MM.1S (cell line): ENCODE data around the gene C20orf141.
"Not testable (repeated sequence)": the region's sequence is repeated elsewhere in the genome, so short reads cannot be mapped to it uniquely, and the experiment has no call there.

Source experiments
- DNase-seq: peaks from one replicate; pipeline ENCODE4 v3.0.0-alpha.2; 2015
- H2AFZ ChIP-seq: fragments of 300-600 bp; sonication (generic); 2 replicates; pipeline ENCODE4 v1.6.0; 2016; ENCODE audit warnings: antibody characterized with exemption, low read length
- H3F3A ChIP-seq: fragments of 300-600 bp; sonication (generic); 2 replicates; pipeline ENCODE4 v1.6.1; 2016; ENCODE audit warnings: mild to moderate bottlenecking, antibody characterized with exemption, low read length, moderate library complexity, mixed read lengths; ENCODE audit not compliant: insufficient read depth
- H3K27ac ChIP-seq: fragments of 300-600 bp; sonication (generic); 2 replicates; pipeline ENCODE4 v1.5.1; 2016; ENCODE audit warnings: mild to moderate bottlenecking, low read length
- H3K27me3 ChIP-seq: fragments of 300-600 bp; sonication (generic); replicated peaks from 2 replicates; pipeline ENCODE4 v1.6.0; 2016; ENCODE audit warnings: low read length; ENCODE audit not compliant: insufficient read depth
- H3K36me3 ChIP-seq: fragments of 300-600 bp; sonication (generic); replicated peaks from 2 replicates; pipeline ENCODE4 v1.6.1; 2016; ENCODE audit warnings: mild to moderate bottlenecking, low read length, mixed read lengths; ENCODE audit not compliant: insufficient read depth
- H3K4me1 ChIP-seq: fragments of 300-600 bp; sonication (generic); 2 replicates; pipeline ENCODE4 v1.6.1; 2016; ENCODE audit warnings: low read length, mixed read lengths
- H3K4me2 ChIP-seq: fragments of 300-600 bp; sonication (generic); 2 replicates; pipeline ENCODE4 v1.6.0; 2016; ENCODE audit warnings: low read depth, low read length
- H3K4me3 ChIP-seq: fragments of 300-600 bp; sonication (generic); 2 replicates; pipeline ENCODE4 v1.5.1; 2016; ENCODE audit warnings: low read length, mixed read lengths
- H3K79me2 ChIP-seq: fragments of 300-600 bp; sonication (generic); 2 replicates; pipeline ENCODE4 v1.6.1; 2016; ENCODE audit warnings: mixed run types, low read length, mixed read lengths
- H3K9ac ChIP-seq: fragments of 300-600 bp; sonication (generic); 2 replicates; pipeline ENCODE4 v1.6.1; 2016; ENCODE audit warnings: low read length, mixed read lengths
- H3K9me2 ChIP-seq: fragments of 300-600 bp; sonication (generic); replicated peaks from 2 replicates; pipeline ENCODE4 v1.6.1; 2016; ENCODE audit warnings: mild to moderate bottlenecking, low read length, mixed read lengths; ENCODE audit not compliant: insufficient read depth
- H3K9me3 ChIP-seq: fragments of 300-600 bp; sonication (generic); replicated peaks from 2 replicates; pipeline ENCODE4 v1.6.1; 2016; ENCODE audit warnings: mild to moderate bottlenecking, low read length, mixed read lengths; ENCODE audit not compliant: insufficient read depth
- H4K20me1 ChIP-seq: fragments of 300-600 bp; sonication (generic); 2 replicates; pipeline ENCODE4 v1.6.1; 2016; ENCODE audit warnings: mild to moderate bottlenecking, low read length, moderate library complexity, mixed read lengths; ENCODE audit not compliant: insufficient read depth
- CTCF ChIP-seq: fragments of 300-600 bp; sonication (generic); IDR thresholded peaks from 2 replicates; pipeline ENCODE4 v1.5.1; 2016; ENCODE audit warnings: antibody characterized with exemption, low read length, mixed read lengths
- EZH2 ChIP-seq: fragments of 300-600 bp; sonication (generic); optimal IDR thresholded peaks from 2 replicates; pipeline ENCODE3; 2017; ENCODE audit warnings: low read depth, mild to moderate bottlenecking, antibody characterized with exemption, low read length, mixed read lengths
- EZH2phosphoT487 ChIP-seq: fragments of 300-600 bp; sonication (generic); IDR thresholded peaks from 2 replicates; pipeline ENCODE4 v1.6.1; 2018; ENCODE audit warnings: antibody characterized with exemption, low read length

The C20orf141 gene, protein sequence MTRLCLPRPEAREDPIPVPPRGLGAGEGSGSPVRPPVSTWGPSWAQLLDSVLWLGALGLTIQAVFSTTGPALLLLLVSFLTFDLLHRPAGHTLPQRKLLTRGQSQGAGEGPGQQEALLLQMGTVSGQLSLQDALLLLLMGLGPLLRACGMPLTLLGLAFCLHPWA

DNA sequence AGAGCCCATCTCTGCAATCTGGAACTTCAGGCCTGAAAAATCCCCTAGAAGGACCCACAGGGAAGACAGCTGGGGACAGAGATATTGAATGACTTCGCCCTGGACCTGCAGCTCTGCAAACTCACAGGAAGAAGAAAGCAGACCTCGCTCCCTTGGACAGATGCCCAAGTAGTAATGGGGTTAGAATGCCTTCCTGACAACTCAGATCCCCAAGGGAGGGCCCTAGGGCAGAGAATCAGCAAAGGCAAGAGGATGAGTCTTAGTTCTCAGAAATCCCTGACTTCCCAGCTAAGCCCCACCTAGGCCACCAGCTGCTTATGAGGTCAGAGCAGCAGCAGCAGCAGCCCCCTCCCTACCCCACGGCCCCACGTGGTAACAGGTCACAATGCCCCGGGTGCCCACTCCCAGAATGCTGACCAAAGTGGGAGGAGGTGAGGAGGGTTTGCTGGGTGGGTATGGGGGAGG lies at the start of gene C20orf141:
TSS of gene C20orf141 (plus strand) at position 401 of the 465 bp plus-strand sequence. CDS start 198 bp downstream, outside the sequence.
- TF ChIP-seq CTCF (no peak), EZH2phosphoT487 (no peak), EZH2 (no peak)
- no peak for DNase-seq
- Histone ChIP-seq H3K27ac (no peak within 1 kb of the TSS), H4K20me1 (no peaks in the 10 kb centered on the region), H3K27me3 (no peaks in the 10 kb centered on the region), H3K4me3 (no peak within 1 kb of the TSS), H3K4me2 (no peak within 1 kb of the TSS), H3K9me2 (no peaks in the 10 kb centered on the region), H3K9ac (no peak within 1 kb of the TSS), H3K79me2 (no peaks in the 10 kb centered on the region), H3K36me3 (no peaks in the 10 kb centered on the region), H3K4me1 (no peaks in the 10 kb centered on the region), H2AFZ (no peak within 1 kb of the TSS), H3F3A (no peaks in the 10 kb centered on the region), H3K9me3 (no peaks in the 10 kb centered on the region)

DNA sequence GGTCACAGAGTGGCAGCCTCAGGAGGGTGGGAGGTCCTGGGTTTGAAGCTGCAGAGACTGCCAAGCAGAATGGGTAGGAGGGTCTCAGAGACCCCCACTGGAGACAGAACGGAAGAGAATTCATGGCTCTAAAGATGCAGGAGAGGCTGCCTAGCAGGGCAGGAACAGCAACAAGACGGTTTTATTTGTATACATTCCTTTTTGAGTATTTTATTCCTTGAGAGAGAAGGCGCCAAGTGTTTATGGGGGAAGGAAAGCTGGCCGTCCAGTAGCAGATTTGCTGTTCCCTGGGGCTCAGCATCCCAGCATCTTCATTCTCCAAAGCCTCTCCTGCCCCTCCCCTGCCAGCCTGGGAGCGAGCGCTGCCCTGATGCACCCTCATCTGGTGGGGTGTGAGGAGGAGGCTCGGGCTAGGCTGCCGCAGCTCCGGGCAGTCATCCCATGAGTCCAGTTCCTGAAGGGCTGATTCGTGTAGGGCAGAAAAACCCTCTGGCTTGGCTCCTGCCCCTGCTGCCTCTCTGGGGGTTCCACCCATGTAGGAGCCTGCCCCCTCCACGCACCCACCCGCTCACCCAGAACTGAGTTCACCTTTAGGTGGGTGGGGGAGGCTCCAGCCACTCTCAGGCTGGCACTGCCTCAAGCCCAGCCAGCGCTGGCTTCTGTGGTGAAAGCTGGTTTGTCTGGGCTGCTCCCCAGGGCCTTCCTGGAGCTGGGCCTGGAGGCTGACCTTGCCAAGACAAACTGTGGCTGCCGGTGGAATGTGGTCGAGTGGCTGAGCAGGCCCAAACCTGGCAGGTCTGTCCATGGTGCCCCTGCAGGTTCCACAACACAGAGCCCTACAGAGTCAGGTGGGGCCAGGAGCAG lies 46.8 kb upstream of the C20orf141 start:
- no peak overlapping the region for H3K4me3 ChIP-seq
- H3K27me3 ChIP-seq, result no peaks in the 10 kb centered on the region
- H3K4me2 ChIP-seq, result no peak overlapping the region
- no peaks in the 10 kb centered on the region for H4K20me1 ChIP-seq
- H3K9me3 ChIP-seq, result no peaks in the 10 kb centered on the region
- H3F3A ChIP-seq, result no peaks in the 10 kb centered on the region
- TF ChIP-seq EZH2, result no peak
- no peak for TF ChIP-seq EZH2phosphoT487
- no peak for TF ChIP-seq CTCF
- no peaks in the 10 kb centered on the region for H3K79me2 ChIP-seq
- H3K4me1 ChIP-seq, result no peaks in the 10 kb centered on the region
- H3K9me2 ChIP-seq, result no peaks in the 10 kb centered on the region
- no peak overlapping the region for H2AFZ ChIP-seq
- H3K36me3 ChIP-seq, result no peaks in the 10 kb centered on the region
- no peak for DNase-seq
- no peak overlapping the region for H3K9ac ChIP-seq
- H3K27ac ChIP-seq, result no peak overlapping the region

DNA sequence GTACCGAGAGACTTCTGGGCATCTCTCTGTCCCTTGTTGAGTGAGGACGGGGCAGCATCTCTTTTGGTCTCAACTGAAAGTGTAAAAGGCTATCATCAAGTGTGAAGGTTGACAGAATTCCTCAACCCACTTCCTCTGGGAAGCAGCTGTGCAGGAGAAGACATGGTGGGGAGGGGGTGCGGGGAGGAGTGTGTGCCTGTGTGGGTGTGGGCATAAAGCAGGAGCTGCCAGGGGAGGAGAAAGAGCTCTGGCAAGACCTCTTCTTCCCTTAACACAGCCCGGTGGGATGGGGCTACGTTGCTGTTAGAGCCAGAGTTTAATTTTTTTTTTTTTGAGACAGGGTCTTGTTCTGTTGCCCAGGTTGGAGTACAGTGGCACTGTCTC lies 46.2 kb upstream of the C20orf141 start:
- Histone ChIP-seq H3K9me2 (no peaks in the 10 kb centered on the region), H3K4me3 (no peak overlapping the region), H3K4me1 (no peaks in the 10 kb centered on the region), H3K27ac (no peak overlapping the region), H3K9me3 (no peaks in the 10 kb centered on the region), H2AFZ (no peak overlapping the region), H3K4me2 (no peak overlapping the region), H3K36me3 (no peaks in the 10 kb centered on the region), H3K79me2 (no peaks in the 10 kb centered on the region), H3K9ac (no peak overlapping the region), H3F3A (no peaks in the 10 kb centered on the region), H4K20me1 (no peaks in the 10 kb centered on the region), H3K27me3 (no peaks in the 10 kb centered on the region)
- no peak for DNase-seq
- TF ChIP-seq EZH2phosphoT487 (no peak), CTCF (no peak), EZH2 (no peak)

- H3K36me3 ChIP-seq, H3K27ac ChIP-seq, H4K20me1 ChIP-seq, H3K9me2 ChIP-seq, H2AFZ ChIP-seq, H3K4me1 ChIP-seq, H3K9me3 ChIP-seq, H3K79me2 ChIP-seq, H3K9ac ChIP-seq, H3K4me3 ChIP-seq, H3K4me2 ChIP-seq, H3F3A ChIP-seq, DNase-seq, H3K27me3 ChIP-seq: not testable (repeated sequence)
These were observed 44.7 kb upstream of the C20orf141 start for GRCh38 chr20:2770091-2770490.
